SK-N-SH (cell line): ENCODE data around the gene LHB. TPM values are rescaled to one million over a fixed set of nuclear protein-coding genes. Genes with fewer than 3 reads are reported as not detected.

Experiments
- CTCF ChIA-PET: fragments of 300-600, 350-600 bp; formaldehyde crosslinking; extraction: SDS; loops from one replicate; lab custom pipeline; 2021; lab: Yijun Ruan, JAX
- POLR2A ChIA-PET: fragments of 350-600 bp; sonication (Branson Sonifier 250); formaldehyde crosslinking; extraction: SDS; loops from one replicate; lab custom pipeline; 2020; ENCODE audit warnings: antibody characterized with exemption, inconsistent platforms; lab: Yijun Ruan, JAX
- DNase-seq: peaks from one replicate; pipeline ENCODE4 v3.0.0; 2012
- H2AFZ ChIP-seq: fragments of 200-600 bp; sonication (generic); 2 replicates; pipeline ENCODE4 v1.8.1; 2016; ENCODE audit warnings: antibody characterized with exemption, mild to moderate bottlenecking, low read depth
- H3F3A ChIP-seq: fragments of 200-600 bp; sonication (generic); replicated peaks from 2 replicates; pipeline ENCODE3; 2016; ENCODE audit warnings: antibody characterized with exemption, mild to moderate bottlenecking; ENCODE audit not compliant: insufficient read depth
- H3K27ac ChIP-seq, 2 experiments: fragments of 200-500 bp in 1 of 2; fragments of 200-600 bp in 1 of 2; sonication (Bioruptor generic) in 1 of 2; sonication (generic), shearing (Covaris generic) in 1 of 2; 2 replicates each; pipeline versions ENCODE4 v1.5.1 to v1.6.1; 2014 to 2016; ENCODE audit warnings: low read depth in 2 of 2, inconsistent platforms in 1 of 2, low read length in 1 of 2, mild to moderate bottlenecking in 1 of 2, mixed read lengths in 1 of 2
- H3K27me3 ChIP-seq: fragments of 200-600 bp; sonication (generic), shearing (Covaris generic); 2 replicates; pipeline ENCODE4 v1.6.1; 2016; ENCODE audit warnings: mixed run types; ENCODE audit not compliant: insufficient read depth
- H3K36me3 ChIP-seq, 2 experiments: fragments of 200-500 bp in 1 of 2; fragments of 200-600 bp in 1 of 2; sonication (Bioruptor generic) in 1 of 2; sonication (generic) in 1 of 2; replicated peaks in 1 of 2; 2 replicates each; pipeline versions ENCODE3 to v1.5.1; 2014 to 2016; ENCODE audit warnings: low read length in 1 of 2, mild to moderate bottlenecking in 1 of 2; ENCODE audit not compliant: insufficient read depth in 2 of 2, control insufficient read depth in 1 of 2
- H3K4me1 ChIP-seq, 2 experiments: fragments of 200-500 bp in 1 of 2; fragments of 200-600 bp in 1 of 2; sonication (Bioruptor generic) in 1 of 2; sonication (generic), shearing (Covaris generic) in 1 of 2; 2 replicates each; pipeline versions ENCODE4 v1.5.1 to v1.6.1; 2014 to 2016; ENCODE audit warnings: low read depth in 1 of 2, low read length in 1 of 2, mixed run types in 1 of 2; ENCODE audit not compliant: insufficient read depth in 2 of 2, control insufficient read depth in 1 of 2
- H3K4me2 ChIP-seq: fragments of 200-600 bp; sonication (generic), shearing (Covaris generic); 2 replicates; pipeline ENCODE4 v1.6.1; 2017; ENCODE audit warnings: mixed run types
- H3K4me3 ChIP-seq, 2 experiments: fragments of 200-500 bp in 1 of 2; fragments of 200-600 bp in 1 of 2; sonication (Bioruptor generic) in 1 of 2; sonication (generic), shearing (Covaris generic) in 1 of 2; 2 replicates each; pipeline versions ENCODE4 v1.5.1 to v1.8.1; 2014 to 2016; ENCODE audit warnings: low read depth in 2 of 2, inconsistent platforms in 1 of 2, low read length in 1 of 2, mild to moderate bottlenecking in 1 of 2, mixed read lengths in 1 of 2, moderate library complexity in 1 of 2
- H3K79me2 ChIP-seq: fragments of 200-600 bp; sonication (generic); 2 replicates; pipeline ENCODE4 v1.8.1; 2017; ENCODE audit warnings: mild to moderate bottlenecking; ENCODE audit not compliant: insufficient read depth
- H3K9ac ChIP-seq: fragments of 200-600 bp; sonication (generic); 2 replicates; pipeline ENCODE4 v1.6.1; 2017; ENCODE audit warnings: mixed run types
- H3K9me2 ChIP-seq: fragments of 200-600 bp; sonication (generic); 2 replicates; pipeline ENCODE4 v1.6.1; 2017; ENCODE audit warnings: mixed run types
- H3K9me3 ChIP-seq: fragments of 200-600 bp; sonication (generic); 2 replicates; pipeline ENCODE4 v1.6.1; 2017; ENCODE audit warnings: mixed run types, mild to moderate bottlenecking, moderate library complexity
- H4K20me1 ChIP-seq: fragments of 200-600 bp; sonication (generic); 2 replicates; pipeline ENCODE4 v1.6.1; 2017; ENCODE audit warnings: mild to moderate bottlenecking, mixed run types; ENCODE audit not compliant: insufficient read depth
- CHD2 ChIP-seq: fragments of 150-350 bp; IDR thresholded peaks from 2 replicates; pipeline ENCODE4 v1.6.1; 2018; ENCODE audit warnings: low read length; ENCODE audit not compliant: partially characterized antibody
- CTCF ChIP-seq: fragments of 200-600 bp; sonication (generic); IDR thresholded peaks from 2 replicates; pipeline ENCODE4 v1.6.1; 2017; ENCODE audit warnings: antibody characterized with exemption, mild to moderate bottlenecking, moderate library complexity
- ELF1 ChIP-seq: IDR thresholded peaks from 2 replicates; pipeline ENCODE4 v1.4.0; 2012
- EP300 ChIP-seq, 2 experiments: IDR thresholded peaks; 2 replicates each; pipeline versions ENCODE4 v1.4.0 to v1.6.1; 2012; ENCODE audit warnings: borderline replicate concordance in 1 of 2, low read depth in 1 of 2, low read length in 1 of 2
- EZH2phosphoT487 ChIP-seq: fragments of 200-600 bp; sonication (generic); IDR thresholded peaks from 2 replicates; pipeline ENCODE4 v1.6.1; 2017; ENCODE audit warnings: low read depth, mixed run types, mild to moderate bottlenecking, antibody characterized with exemption, moderate library complexity, borderline replicate concordance
- FOXJ3 ChIP-seq: sonication (generic); formaldehyde crosslinking; IDR thresholded peaks from 2 replicates; pipeline ENCODE4 v1.5.1; 2020; ENCODE audit warnings: mild to moderate bottlenecking, missing genetic modification reagents
- GATA2 ChIP-seq: sonication (generic); formaldehyde crosslinking; IDR thresholded peaks from 2 replicates; pipeline ENCODE4 v1.5.0; 2020; ENCODE audit warnings: mild to moderate bottlenecking, missing genetic modification reagents
- IRF3 ChIP-seq: fragments of 150-350 bp; IDR thresholded peaks from 2 replicates; pipeline ENCODE4 v1.6.1; 2016; ENCODE audit warnings: mild to moderate bottlenecking, low read depth, low read length
- MEF2A ChIP-seq: IDR thresholded peaks from 2 replicates; pipeline ENCODE4 v1.4.0; 2012; ENCODE audit warnings: low read depth, borderline replicate concordance
- MXI1 ChIP-seq: IDR thresholded peaks from 2 replicates; pipeline ENCODE4 v1.6.1; 2012; ENCODE audit warnings: mild to moderate bottlenecking, low read depth, low read length, improper control_type of control experiment
- NFIC ChIP-seq: IDR thresholded peaks from 2 replicates; pipeline ENCODE4 v1.4.0; 2012; ENCODE audit warnings: borderline replicate concordance
- POLR2AphosphoS5 ChIP-seq: IDR thresholded peaks from 2 replicates; pipeline ENCODE4 v1.6.1; 2012; ENCODE audit warnings: low read depth, low read length
- RFX5 ChIP-seq: IDR thresholded peaks from 2 replicates; pipeline ENCODE4 v1.6.1; 2012; ENCODE audit warnings: mild to moderate bottlenecking, improper control_type of control experiment, low read length
- SIN3A ChIP-seq: IDR thresholded peaks from 2 replicates; pipeline ENCODE4 v1.6.1; 2012; ENCODE audit warnings: low read depth, mild to moderate bottlenecking, low read length, moderate library complexity, borderline replicate concordance
- TAF1 ChIP-seq: IDR thresholded peaks from 2 replicates; pipeline ENCODE4 v1.6.1; 2012; ENCODE audit warnings: low read depth, mild to moderate bottlenecking, low read length, moderate library complexity, borderline replicate concordance
- TCF12 ChIP-seq: IDR thresholded peaks from 2 replicates; pipeline ENCODE4 v1.4.0; 2012
- WGBS: methylation state at CpG from one replicate; pipeline ENCODE4 v1.1.6; 2017; ENCODE audit warnings: low lambda C conversion rate; 5-methylcytosine and 5-hydroxymethylcytosine counted together
- polyA plus RNA-seq, 3 experiments: library from polyadenylated mRNA; depleted of rRNA; stranded (reverse); fragments of >200 nt; gene quantifications; 2 replicates each; pipeline ENCODE4 v1.2.3, GENCODE V29; 2012
- TF ChIP-seq, protein P1 (sequence below): IDR thresholded peaks from 2 replicates; pipeline ENCODE4 v1.4.0; 2012; ENCODE audit warnings: low read depth
- TF ChIP-seq, protein P2 (sequence below): IDR thresholded peaks from 2 replicates; pipeline ENCODE4 v1.4.0; 2012; ENCODE audit warnings: low read depth, borderline replicate concordance
- TF ChIP-seq, protein P3 (sequence below): IDR thresholded peaks from 2 replicates; pipeline ENCODE4 v1.6.1; 2012; ENCODE audit warnings: mild to moderate bottlenecking, low read depth, low read length, moderate library complexity

LHB gene
- polyA plus RNA-seq, 1 of the 3 experiments (the other 2 are of a cell fraction) = 0.13 TPM

- Histone ChIP-seq H3K4me3 (no peak overlapping the region), H2AFZ (no peak overlapping the region), H3K9ac (no peak overlapping the region), H3F3A (peaks cover 49% of the 10 kb centered on the region)
- CTCF ChIA-PET = interaction anchor here (0.8 to 3.9 kb wide), 4 partner anchors 8 to 180 kb away, joined by 3 to 12 read pairs (median 5); partner anchors contain the start of genes GYS1 and RUVBL2
- DNase-seq = no peak
- no peak for TF ChIP-seq RFX5
- TF ChIP-seq TAF1 = no peak
- no peak for TF ChIP-seq FOXJ3 (CRISPR knock-in tag)
- TF ChIP-seq, protein P1, sequence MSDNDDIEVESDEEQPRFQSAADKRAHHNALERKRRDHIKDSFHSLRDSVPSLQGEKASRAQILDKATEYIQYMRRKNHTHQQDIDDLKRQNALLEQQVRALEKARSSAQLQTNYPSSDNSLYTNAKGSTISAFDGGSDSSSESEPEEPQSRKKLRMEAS = no peak
- TF ChIP-seq, protein P2, sequence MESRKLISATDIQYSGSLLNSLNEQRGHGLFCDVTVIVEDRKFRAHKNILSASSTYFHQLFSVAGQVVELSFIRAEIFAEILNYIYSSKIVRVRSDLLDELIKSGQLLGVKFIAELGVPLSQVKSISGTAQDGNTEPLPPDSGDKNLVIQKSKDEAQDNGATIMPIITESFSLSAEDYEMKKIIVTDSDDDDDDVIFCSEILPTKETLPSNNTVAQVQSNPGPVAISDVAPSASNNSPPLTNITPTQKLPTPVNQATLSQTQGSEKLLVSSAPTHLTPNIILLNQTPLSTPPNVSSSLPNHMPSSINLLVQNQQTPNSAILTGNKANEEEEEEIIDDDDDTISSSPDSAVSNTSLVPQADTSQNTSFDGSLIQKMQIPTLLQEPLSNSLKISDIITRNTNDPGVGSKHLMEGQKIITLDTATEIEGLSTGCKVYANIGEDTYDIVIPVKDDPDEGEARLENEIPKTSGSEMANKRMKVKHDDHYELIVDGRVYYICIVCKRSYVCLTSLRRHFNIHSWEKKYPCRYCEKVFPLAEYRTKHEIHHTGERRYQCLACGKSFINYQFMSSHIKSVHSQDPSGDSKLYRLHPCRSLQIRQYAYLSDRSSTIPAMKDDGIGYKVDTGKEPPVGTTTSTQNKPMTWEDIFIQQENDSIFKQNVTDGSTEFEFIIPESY = no peak
- no peak for TF ChIP-seq MEF2A
- TF ChIP-seq CTCF = no peak
- TF ChIP-seq POLR2AphosphoS5 = no peak
- TF ChIP-seq MXI1 = no peak
- TF ChIP-seq GATA2 (CRISPR knock-in tag) = no peak
- TF ChIP-seq CHD2 = no peak
- TF ChIP-seq, protein P3, sequence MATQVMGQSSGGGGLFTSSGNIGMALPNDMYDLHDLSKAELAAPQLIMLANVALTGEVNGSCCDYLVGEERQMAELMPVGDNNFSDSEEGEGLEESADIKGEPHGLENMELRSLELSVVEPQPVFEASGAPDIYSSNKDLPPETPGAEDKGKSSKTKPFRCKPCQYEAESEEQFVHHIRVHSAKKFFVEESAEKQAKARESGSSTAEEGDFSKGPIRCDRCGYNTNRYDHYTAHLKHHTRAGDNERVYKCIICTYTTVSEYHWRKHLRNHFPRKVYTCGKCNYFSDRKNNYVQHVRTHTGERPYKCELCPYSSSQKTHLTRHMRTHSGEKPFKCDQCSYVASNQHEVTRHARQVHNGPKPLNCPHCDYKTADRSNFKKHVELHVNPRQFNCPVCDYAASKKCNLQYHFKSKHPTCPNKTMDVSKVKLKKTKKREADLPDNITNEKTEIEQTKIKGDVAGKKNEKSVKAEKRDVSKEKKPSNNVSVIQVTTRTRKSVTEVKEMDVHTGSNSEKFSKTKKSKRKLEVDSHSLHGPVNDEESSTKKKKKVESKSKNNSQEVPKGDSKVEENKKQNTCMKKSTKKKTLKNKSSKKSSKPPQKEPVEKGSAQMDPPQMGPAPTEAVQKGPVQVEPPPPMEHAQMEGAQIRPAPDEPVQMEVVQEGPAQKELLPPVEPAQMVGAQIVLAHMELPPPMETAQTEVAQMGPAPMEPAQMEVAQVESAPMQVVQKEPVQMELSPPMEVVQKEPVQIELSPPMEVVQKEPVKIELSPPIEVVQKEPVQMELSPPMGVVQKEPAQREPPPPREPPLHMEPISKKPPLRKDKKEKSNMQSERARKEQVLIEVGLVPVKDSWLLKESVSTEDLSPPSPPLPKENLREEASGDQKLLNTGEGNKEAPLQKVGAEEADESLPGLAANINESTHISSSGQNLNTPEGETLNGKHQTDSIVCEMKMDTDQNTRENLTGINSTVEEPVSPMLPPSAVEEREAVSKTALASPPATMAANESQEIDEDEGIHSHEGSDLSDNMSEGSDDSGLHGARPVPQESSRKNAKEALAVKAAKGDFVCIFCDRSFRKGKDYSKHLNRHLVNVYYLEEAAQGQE = no peak
- no peak for TF ChIP-seq ELF1
- TF ChIP-seq IRF3 = no peak
- no peak for TF ChIP-seq SIN3A
- TF ChIP-seq EZH2phosphoT487 = no peak
- no peak for TF ChIP-seq TCF12
- TF ChIP-seq EP300 (IDR thresholded peaks at IDR 0.05; ENCODE audit: borderline replicate concordance in 1 of 2, low read depth in 1 of 2, low read length in 1 of 2) = no peak
- no peak for TF ChIP-seq NFIC
- TF ChIP-seq, all 33 proteins: peak for 0
- 90% methylated on average over 4 of the region's 4 CpGs for WGBS
- Histone ChIP-seq H3K27ac (no peak overlapping the region), H3K36me3 (peaks cover 13 to 34% of the 10 kb centered on the region in 2 experiments), H3K9me2 (no peaks in the 10 kb centered on the region), H3K4me1 (peaks cover 16 to 26% of the 10 kb centered on the region in 2 experiments; a peak in 3 of 4 replicates), H4K20me1 (peaks cover 18% of the 10 kb centered on the region), H3K4me2 (no peak overlapping the region), H3K27me3 (no peaks in the 10 kb centered on the region), H3K9me3 (no peaks in the 10 kb centered on the region), H3K79me2 (peaks cover 19% of the 10 kb centered on the region)
- POLR2A ChIA-PET = interaction anchor here (0.9 kb wide), 1 partner anchor 14 kb away, joined by 3 read pairs; no protein-coding TSS in a partner anchor
These were observed 48.7 kb downstream of the LHB start for GRCh38 chr19:48968179-48968661.
